Hepatic stellate cell (primary cell): ENCODE measurements around the gene ZNF467.

Experiments used
- DNase-seq: peaks from one replicate; pipeline ENCODE4 v3.0.0; 2011; ENCODE audit warnings: low spot score

Gene ZNF467

GRCh38 chr7:149743476-149744255 is 29.7 kb downstream of the ZNF467 start:
- no peak for DNase-seq

- peak; percentile 80 for DNase-seq
These were observed 31.2 kb downstream of the ZNF467 start for GRCh38 chr7:149742075-149742701.

- DNase-seq = peak; percentile 53
These were observed 31.8 kb downstream of the ZNF467 start for GRCh38 chr7:149741629-149742028.

GRCh38 chr7:149736478-149737360 is 36.7 kb downstream of the ZNF467 start:
- DNase-seq = no peak

DNA sequence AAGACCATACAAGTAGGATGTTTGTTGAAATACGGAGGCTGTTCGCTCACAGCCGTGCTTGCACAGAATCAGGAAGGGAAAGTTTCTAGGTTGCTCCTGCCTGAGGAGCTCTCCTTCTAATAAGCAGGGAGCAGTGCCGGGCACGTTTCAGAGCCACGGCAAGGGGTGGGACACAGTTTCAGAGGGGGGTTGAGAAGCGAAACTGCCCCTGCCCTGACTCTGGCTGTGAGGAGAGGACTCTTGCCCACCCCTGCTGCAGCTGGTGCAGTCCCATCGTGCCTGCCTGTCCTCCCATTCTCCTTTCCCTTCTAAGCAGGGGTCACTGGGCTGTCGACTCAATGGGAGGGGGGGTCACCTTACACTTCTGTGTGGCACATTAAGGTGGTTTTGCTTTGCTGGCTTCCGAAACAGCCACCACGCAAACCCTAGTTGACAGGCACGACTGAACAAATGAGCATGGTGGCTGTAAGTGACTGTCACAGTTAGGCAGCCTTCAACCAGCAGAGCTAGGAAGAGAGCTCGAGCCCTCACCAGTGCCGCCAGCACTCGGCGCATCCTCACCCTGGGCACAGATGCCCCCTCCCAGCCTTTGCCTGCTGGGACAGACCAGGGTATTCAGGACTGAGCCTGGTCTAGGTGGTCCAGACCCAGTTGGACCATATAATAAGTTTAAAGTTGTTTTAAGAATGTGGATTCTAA is 37.5 kb downstream of the ZNF467 start:
- no peak for DNase-seq

DNA sequence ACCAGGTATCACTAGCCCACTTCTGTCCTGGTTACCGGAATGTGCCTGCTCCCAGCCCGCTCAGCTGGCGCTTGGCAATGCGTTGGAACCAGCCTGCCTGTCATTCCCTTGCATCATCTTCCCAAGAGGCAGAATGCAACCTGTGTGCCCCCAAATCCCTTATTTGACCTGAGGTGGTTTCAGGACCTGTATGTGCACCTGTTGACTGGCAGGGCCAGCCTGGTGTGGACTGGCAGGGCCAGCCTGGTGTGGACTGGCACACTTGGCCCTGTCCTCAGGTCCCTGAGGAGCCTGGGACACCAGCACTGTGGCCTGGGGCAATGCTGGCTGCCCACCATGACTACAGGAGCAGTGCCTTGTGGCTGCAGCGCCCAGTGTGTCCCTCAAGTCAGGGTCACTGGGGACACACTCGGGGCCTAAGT is 38.2 kb downstream of the ZNF467 start:
- no peak for DNase-seq

DNA sequence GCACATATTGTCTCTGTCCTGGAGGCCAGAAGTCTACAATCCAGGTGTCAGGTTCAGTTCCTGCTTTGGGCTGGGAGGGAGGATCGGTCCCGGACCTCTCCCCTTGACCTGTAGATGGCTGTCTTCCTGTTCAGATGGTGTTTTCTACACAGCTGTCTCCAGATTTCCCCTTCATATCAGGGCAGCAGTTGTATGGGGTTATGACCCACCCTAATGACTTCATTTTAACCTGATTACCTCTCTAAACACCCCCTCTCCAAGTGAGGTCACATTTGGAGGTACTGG is 38.7 kb downstream of the ZNF467 start:
- DNase-seq = no peak

DNA sequence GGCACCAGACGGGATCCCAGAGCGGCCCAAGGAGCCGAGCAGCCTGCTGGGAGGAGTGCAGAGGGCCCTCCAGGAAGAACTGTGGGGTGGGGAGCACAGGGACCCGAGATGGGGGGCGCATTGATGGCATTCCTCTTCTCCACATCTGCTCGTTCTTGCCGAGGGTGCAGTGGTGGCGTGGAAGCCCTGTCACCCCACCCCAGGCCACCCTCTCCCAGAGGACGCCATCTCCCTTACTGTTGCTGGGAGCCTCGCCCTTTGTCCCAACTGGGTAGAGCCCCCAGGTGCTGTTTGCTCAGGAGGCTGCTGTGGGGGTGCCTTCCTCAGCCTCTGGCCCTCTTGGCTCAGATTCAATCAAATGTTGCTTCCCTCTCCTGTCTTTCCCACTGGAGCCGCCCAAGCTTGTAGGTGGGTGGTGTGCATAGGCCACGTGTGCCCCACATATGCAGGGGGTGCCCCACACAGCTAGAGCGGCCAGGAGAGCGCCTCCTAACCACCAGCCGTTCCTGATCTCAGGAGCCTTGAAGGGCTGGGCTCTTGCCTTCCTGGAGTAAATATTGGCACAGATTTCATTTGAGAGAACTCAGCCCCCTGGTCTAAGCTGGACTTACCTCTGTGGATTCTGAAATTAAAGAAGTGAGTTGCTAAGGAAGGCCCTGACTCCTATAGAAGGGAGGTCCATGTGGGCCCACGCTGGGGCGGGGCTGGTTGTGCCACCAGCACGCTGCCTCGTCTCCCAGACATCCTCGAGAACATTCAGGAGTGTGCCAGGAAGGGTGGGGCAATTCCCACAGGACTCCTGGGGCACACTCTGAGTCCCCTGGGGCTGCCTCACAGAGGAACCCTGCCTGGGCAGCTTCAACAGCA is 39.2 kb downstream of the ZNF467 start:
- no peak for DNase-seq

- DNase-seq = no peak
These were observed 40.1 kb downstream of the ZNF467 start for GRCh38 chr7:149733131-149733923.

- no peak for DNase-seq
These were observed 40.8 kb downstream of the ZNF467 start for GRCh38 chr7:149732611-149733010.

DNA sequence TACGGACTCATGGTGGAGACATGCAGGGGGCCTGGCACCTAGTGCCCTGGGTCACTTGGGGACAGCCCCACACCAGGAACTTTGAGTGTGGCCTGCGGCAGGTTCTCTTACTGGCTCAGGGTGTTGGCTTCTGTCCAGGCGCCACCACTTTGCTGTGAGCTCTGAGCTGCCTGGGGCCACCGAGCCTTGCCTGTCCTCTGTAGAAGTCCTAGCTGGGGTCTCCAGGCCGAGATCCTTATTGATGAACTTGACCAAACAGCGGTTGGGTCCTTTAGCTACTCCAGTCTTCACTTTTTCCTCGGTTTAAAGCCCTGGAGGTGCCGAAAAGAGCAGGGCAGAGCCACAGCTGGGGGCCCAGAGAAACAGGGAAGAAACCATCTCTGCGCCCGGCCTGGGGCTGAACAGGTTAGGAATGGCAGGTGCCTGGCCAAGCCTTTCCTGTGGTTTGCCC is 41.3 kb downstream of the ZNF467 start:
- DNase-seq = no peak

- no peak for DNase-seq
These were observed 42.0 kb downstream of the ZNF467 start for GRCh38 chr7:149731207-149731955.

- no peak for DNase-seq
These were observed 43.2 kb downstream of the ZNF467 start for GRCh38 chr7:149729983-149730801.

- DNase-seq = no peak
These were observed 43.8 kb downstream of the ZNF467 start for GRCh38 chr7:149729586-149729982.

- DNase-seq = no peak
These were observed 44.7 kb downstream of the ZNF467 start for GRCh38 chr7:149728491-149729375.

DNA sequence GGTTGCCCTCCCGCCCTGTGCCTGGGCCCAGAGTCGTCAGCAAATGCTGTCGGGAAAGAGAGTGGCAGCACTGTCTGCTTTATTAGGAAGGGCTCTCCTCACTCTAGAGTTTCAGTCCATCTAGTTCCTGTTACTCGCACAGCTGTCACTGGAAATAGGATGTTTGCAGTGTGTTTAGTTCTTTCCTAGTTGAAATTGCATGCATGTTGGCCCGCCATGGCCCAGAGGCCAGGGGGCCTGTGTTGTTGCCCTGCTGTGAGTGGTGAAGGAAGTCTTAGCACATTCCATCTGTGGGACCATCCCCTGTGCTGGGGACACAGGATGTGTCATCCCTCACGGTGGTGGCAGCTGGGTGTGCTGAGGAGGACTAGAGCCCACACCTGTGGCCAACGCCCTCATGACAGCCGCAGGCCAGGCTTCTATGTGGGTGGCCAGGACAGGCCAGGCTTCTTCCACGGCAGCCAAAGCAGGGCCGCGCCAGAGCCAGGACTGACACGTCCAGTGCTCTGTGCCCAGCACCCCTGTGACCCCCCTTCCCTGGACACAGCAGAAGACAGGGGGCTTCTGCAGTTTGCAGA is 45.4 kb downstream of the ZNF467 start:
- DNase-seq = no peak
